HepG2 (cell line): ENCODE results near the gene CD300LG. TPM values are rescaled to one million over a fixed set of nuclear protein-coding genes. Genes with fewer than 3 reads are reported as not detected.

Source experiments
- ATF6 ChIP-seq: sonication (generic); formaldehyde crosslinking; conservative IDR thresholded peaks from 2 replicates; pipeline ENCODE4 v1.4.0; 2020; ENCODE audit warnings: missing genetic modification reagents
- CSRNP2 ChIP-seq: sonication (generic); formaldehyde crosslinking; conservative IDR thresholded peaks from 2 replicates; pipeline ENCODE4 v1.8.0; 2022; ENCODE audit warnings: low read depth, missing genetic modification reagents
- FOXK2 ChIP-seq: fragments of 450-650 bp; IDR thresholded peaks from 2 replicates; pipeline ENCODE4 v1.6.1; 2016
- FOXM1 ChIP-seq: sonication (generic); formaldehyde crosslinking; IDR thresholded peaks from 2 replicates; pipeline ENCODE4 v1.5.0; 2020; ENCODE audit warnings: missing genetic modification reagents
- GABPA ChIP-seq, 2 experiments: IDR thresholded peaks; 2 replicates each; pipeline ENCODE4 v1.6.1; 2011 to 2016; ENCODE audit warnings: low read depth in 2 of 2, low read length in 1 of 2, missing biosample characterization in 1 of 2, missing genetic modification characterization in 1 of 2
- HOXD1 ChIP-seq: sonication (generic); formaldehyde crosslinking; IDR thresholded peaks from 2 replicates; pipeline ENCODE4 v1.5.0; 2020; ENCODE audit warnings: missing genetic modification reagents
- JUN ChIP-seq: sonication (generic); formaldehyde crosslinking; IDR thresholded peaks from 2 replicates; pipeline ENCODE4 v1.4.0; 2020; ENCODE audit warnings: mild to moderate bottlenecking, missing genetic modification reagents
- PCBP1 ChIP-seq: fragments of 200-400 bp; formaldehyde crosslinking; IDR thresholded peaks from 2 replicates; pipeline ENCODE4 v1.6.1; 2017; ENCODE audit warnings: mild to moderate bottlenecking, low read depth, low read length, borderline replicate concordance
- SMAD1 ChIP-seq: sonication (generic); formaldehyde crosslinking; IDR thresholded peaks from 2 replicates; pipeline ENCODE4 v1.4.0; 2020; ENCODE audit warnings: missing genetic modification reagents, low read depth, mild to moderate bottlenecking, borderline replicate concordance
- SMARCE1 ChIP-seq: fragments of 450-650 bp; IDR thresholded peaks from 2 replicates; pipeline ENCODE4 v1.6.1; 2017; ENCODE audit warnings: borderline replicate concordance
- SP1 ChIP-seq, 2 experiments: fragments of 450-650 bp in 1 of 2; sonication (generic) in 1 of 2; formaldehyde crosslinking in 1 of 2; IDR thresholded peaks; 2 replicates each; pipeline versions ENCODE4 v1.4.0 to v1.6.1; 2016 to 2020; ENCODE audit warnings: missing genetic modification reagents in 1 of 2
- TBX3 ChIP-seq: fragments of 450-650 bp; IDR thresholded peaks from 2 replicates; pipeline ENCODE4 v1.6.1; 2017; ENCODE audit warnings: antibody characterized with exemption, mild to moderate bottlenecking, inconsistent platforms, borderline replicate concordance
- TFDP1 ChIP-seq: IDR thresholded peaks from 2 replicates; pipeline ENCODE4 v1.6.1; 2016; ENCODE audit warnings: missing compliant biosample characterization, missing genetic modification reagents, borderline replicate concordance
- THRA ChIP-seq: sonication (generic); formaldehyde crosslinking; IDR thresholded peaks from 2 replicates; pipeline ENCODE4 v1.4.0; 2020; ENCODE audit warnings: missing genetic modification reagents, borderline replicate concordance
- TIGD3 ChIP-seq: sonication (generic); formaldehyde crosslinking; IDR thresholded peaks from 2 replicates; pipeline ENCODE4 v1.5.1; 2020; ENCODE audit warnings: mild to moderate bottlenecking, missing genetic modification reagents, borderline replicate concordance
- ZBTB46 ChIP-seq: sonication (generic); formaldehyde crosslinking; IDR thresholded peaks from 2 replicates; pipeline ENCODE4 v1.4.0; 2020; ENCODE audit warnings: mild to moderate bottlenecking, missing genetic modification reagents, borderline replicate concordance
- ZNF274 ChIP-seq: sonication (generic); formaldehyde crosslinking; IDR thresholded peaks from 2 replicates; pipeline ENCODE4 v1.5.1; 2020; ENCODE audit warnings: mild to moderate bottlenecking, missing genetic modification reagents
- ZNF33B ChIP-seq: sonication (generic); formaldehyde crosslinking; IDR thresholded peaks from 2 replicates; pipeline ENCODE4 v1.5.1; 2020; ENCODE audit warnings: mild to moderate bottlenecking, missing genetic modification reagents
- ZNF484 ChIP-seq: sonication (generic); formaldehyde crosslinking; IDR thresholded peaks from 2 replicates; pipeline ENCODE4 v1.5.1; 2020; ENCODE audit warnings: mild to moderate bottlenecking, low read depth, missing genetic modification reagents, borderline replicate concordance
- ZNF879 ChIP-seq: sonication (generic); formaldehyde crosslinking; IDR thresholded peaks from 2 replicates; pipeline ENCODE4 v1.8.1; 2023; ENCODE audit warnings: missing genetic modification reagents
- ZSCAN22 ChIP-seq: sonication (generic); formaldehyde crosslinking; IDR thresholded peaks from 2 replicates; pipeline ENCODE4 v1.4.0; 2020; ENCODE audit warnings: mild to moderate bottlenecking, missing genetic modification reagents
- polyA plus RNA-seq, 8 experiments: library from polyadenylated mRNA; depleted of rRNA in 3 of 8; stranded (reverse) in 7 of 8; unstranded in 1 of 8; fragments of >200 nt; fragmentation: Illumina TruSeq in 4 of 8; extraction: Trizol in 4 of 8; gene quantifications; 2 replicates each; pipeline versions ENCODE4 v1.2.1 to v1.2.3, GENCODE V29; 2011 to 2016; ENCODE audit warnings: low read depth in 4 of 8, missing spikeins in 1 of 8, mixed read lengths in 1 of 8; ENCODE audit not compliant: insufficient read depth in 1 of 8
- total RNA-seq, 5 experiments: library from RNA; depleted of rRNA; stranded (reverse); fragments of >200 nt; fragmentation: Illumina TruSeq; extraction: Trizol; gene quantifications; 2 replicates each; pipeline ENCODE4 v1.2.3, GENCODE V29; 2016; ENCODE audit warnings: low read depth in 1 of 5

The CD300LG gene
- total and polyA plus RNA-seq, 2 of the 13 experiments (the other 11 are each of a cell fraction or from before 2014, with no cell fraction given) = not detected

- no peak for TF ChIP-seq SMARCE1
- no peak for TF ChIP-seq CSRNP2 (CRISPR knock-in tag)
- no peak for TF ChIP-seq TIGD3 (CRISPR knock-in tag)
- no peak for TF ChIP-seq FOXM1 (CRISPR knock-in tag)
- no peak for TF ChIP-seq ZNF484
- TF ChIP-seq ZNF879 (CRISPR knock-in tag) = no peak
- no peak for TF ChIP-seq ZNF274 (CRISPR knock-in tag)
- TF ChIP-seq ZBTB46 (CRISPR knock-in tag) = no peak
- TF ChIP-seq ZSCAN22 (CRISPR knock-in tag) = no peak
- TF ChIP-seq FOXK2 = peak; percentile 68
- peak; percentile 65; the same call in 1 of the 2 replicates for TF ChIP-seq THRA (CRISPR knock-in tag)
- TF ChIP-seq HOXD1 (CRISPR knock-in tag) = peak; percentile 81; the same call in 1 of the 2 replicates
- TF ChIP-seq ATF6 (CRISPR knock-in tag) = no peak
- TF ChIP-seq SMAD1 (CRISPR knock-in tag) = no peak
- no peak for TF ChIP-seq ZNF33B
- no peak for TF ChIP-seq GABPA (IDR thresholded peaks at IDR 0.05; ENCODE audit: low read depth, low read length)
- 0 out of 2 replicates have a peak, but pooled peaks have one; percentile 35 for TF ChIP-seq GABPA (CRISPR knock-in tag; IDR thresholded peaks at IDR 0.05; ENCODE audit: low read depth)
- TF ChIP-seq PCBP1 = no peak
- peak; percentile 82; the same call in 1 of the 2 replicates for TF ChIP-seq JUN
- TF ChIP-seq TBX3 = peak; percentile 95
- no peak for TF ChIP-seq TFDP1 (CRISPR knock-in tag)
- no peak for TF ChIP-seq SP1 (IDR thresholded peaks at IDR 0.05)
- TF ChIP-seq SP1 (CRISPR knock-in tag; IDR thresholded peaks at IDR 0.05) = no peak
Observed at GRCh38 chr17:43801844-43802243, 45.1 kb upstream of the CD300LG start (continued).
